Brain microvascular endothelial cell (primary cell): ENCODE data around the gene CCDC81.
A peak's percentile ranks its signal among the peaks of the same experiment; 100 is the strongest.

Experiments
- DNase-seq: peaks from one replicate; pipeline ENCODE4 v3.0.0-alpha.2; 2020
- H3K27ac ChIP-seq: fragments of 250-450 bp; sonication (Bioruptor Pico); 2 replicates; pipeline ENCODE4 v1.5.1; 2020; ENCODE audit warnings: mild to moderate bottlenecking, moderate library complexity
- H3K27me3 ChIP-seq: fragments of 250-450 bp; sonication (Bioruptor Pico); replicated peaks from 2 replicates; pipeline ENCODE4 v1.5.1; 2020; ENCODE audit warnings: mild to moderate bottlenecking
- H3K36me3 ChIP-seq: fragments of 250-450 bp; sonication (Bioruptor Pico); replicated peaks from 2 replicates; pipeline ENCODE4 v1.5.1; 2020; ENCODE audit warnings: mild to moderate bottlenecking
- H3K4me3 ChIP-seq: 2 replicates; pipeline ENCODE4 v1.5.1; 2011; ENCODE audit warnings: low read depth, mild to moderate bottlenecking, control low read depth, low read length, moderate library complexity
- CTCF ChIP-seq: IDR thresholded peaks from 2 replicates; pipeline ENCODE4 v1.5.1; 2011; ENCODE audit warnings: low read depth, mild to moderate bottlenecking, moderate library complexity, low read length, control low read depth, inconsistent platforms; ENCODE audit errors: missing control alignments
- in situ Hi-C: cut with HindIII; loops from 2 replicates; pipeline ENCODE4 v1.10.0; 2017; ENCODE audit warnings: low sequenced_read_pairs, low pct_ligation_motif_present

Gene CCDC81

GRCh38 chr11:86459002-86459385 lies 84.3 kb downstream of the CCDC81 start:
- Histone ChIP-seq H3K27ac (peak overlapping the region; percentile 88), H3K4me3 (no peak overlapping the region), H3K36me3 (no peaks in the 10 kb centered on the region), H3K27me3 (no peaks in the 10 kb centered on the region)
- no peak for TF ChIP-seq CTCF
- in situ Hi-C loops = no loop called here
- no peak for DNase-seq

- in situ Hi-C loops = no loop called here
- peak; percentile 91 for DNase-seq
- peak; percentile 10 for TF ChIP-seq CTCF
- H3K27me3 ChIP-seq = no peaks in the 10 kb centered on the region
- H3K36me3 ChIP-seq = no peaks in the 10 kb centered on the region
- H3K27ac ChIP-seq = peak overlapping the region; percentile 88
- H3K4me3 ChIP-seq = no peak overlapping the region
Measured at GRCh38 chr11:86459682-86460460, 85.2 kb downstream of the CCDC81 start.

GRCh38 chr11:86460461-86461385 lies 86.0 kb downstream of the CCDC81 start:
- no peak overlapping the region for H3K4me3 ChIP-seq
- no peaks in the 10 kb centered on the region for H3K36me3 ChIP-seq
- H3K27ac ChIP-seq = peak overlapping the region; percentile 88
- H3K27me3 ChIP-seq = no peaks in the 10 kb centered on the region
- peak; percentile 49 for DNase-seq
- in situ Hi-C loops = no loop called here
- peak; percentile 20 for TF ChIP-seq CTCF

- in situ Hi-C loops = no loop called here
- TF ChIP-seq CTCF = no peak
Measured at GRCh38 chr11:86461892-86462291, 87.2 kb downstream of the CCDC81 start.

GRCh38 chr11:86463120-86463519 lies 88.4 kb downstream of the CCDC81 start:
- in situ Hi-C loops = no loop called here
- Histone ChIP-seq H3K4me3 (no peak overlapping the region), H3K27ac (no peak overlapping the region), H3K27me3 (no peaks in the 10 kb centered on the region), H3K36me3 (no peaks in the 10 kb centered on the region)
- no peak for DNase-seq
- TF ChIP-seq CTCF = no peak

More at GRCh38 chr11:86461892-86462291, 87.2 kb downstream of the CCDC81 start:
- H3K36me3 ChIP-seq = no peaks in the 10 kb centered on the region
- DNase-seq = no peak
- H3K27ac ChIP-seq = no peak overlapping the region
- H3K4me3 ChIP-seq = no peak overlapping the region
- H3K27me3 ChIP-seq = no peaks in the 10 kb centered on the region
